IMR-90 (cell line): ENCODE data around the gene SMIM7. TPM values are rescaled to one million over a fixed set of nuclear protein-coding genes. Genes with fewer than 3 reads are reported as not detected.

Source experiments
- ATAC-seq: fragments of 200-7000 bp; cut with Tn5 transposase; 2 replicates; pipeline ENCODE4 v1.9.1; 2020; ENCODE audit warnings: low read depth, mild to moderate bottlenecking, moderate library complexity
- BruUV-seq: library from RNA; stranded (reverse); fragments of 400-500 nt; replicated peaks from 2 replicates; lab custom pipeline; 2021; lab: Mats Ljungman, UMichigan
- CTCF ChIA-PET: fragments of 300-600 bp; formaldehyde crosslinking; extraction: SDS; loops from one replicate; lab custom pipeline; 2021; ENCODE audit warnings: antibody characterized with exemption; lab: Yijun Ruan, JAX
- POLR2A ChIA-PET: fragments of 300-600 bp; sonication (Branson Sonifier 250); formaldehyde crosslinking; loops from one replicate; lab custom pipeline; 2022; ENCODE audit warnings: antibody characterized with exemption; ENCODE audit not compliant: unreplicated experiment; lab: Charles Lee
- DNase-seq: peaks from one replicate; pipeline ENCODE4 v3.0.0; 2013
- H2AFZ ChIP-seq: replicated peaks from 2 replicates; pipeline ENCODE3; 2013; ENCODE audit warnings: low read length, mild to moderate bottlenecking; ENCODE audit not compliant: poor library complexity
- H2AK5ac ChIP-seq: 2 replicates; pipeline ENCODE4 v1.6.1; 2013; ENCODE audit warnings: low read depth, low read length, inconsistent platforms
- H2AK9ac ChIP-seq: replicated peaks from 2 replicates; pipeline ENCODE3; 2013; ENCODE audit warnings: mild to moderate bottlenecking, low read depth, low read length, moderate library complexity; ENCODE audit not compliant: poor library complexity
- H2BK120ac ChIP-seq: 2 replicates; pipeline ENCODE4 v1.6.1; 2013; ENCODE audit warnings: low read depth, low read length, inconsistent platforms
- H2BK15ac ChIP-seq: 3 replicates; pipeline ENCODE4 v1.6.1; 2013; ENCODE audit warnings: low read depth, low read length, inconsistent platforms
- H2BK20ac ChIP-seq: 2 replicates; pipeline ENCODE4 v1.6.1; 2013; ENCODE audit warnings: low read depth, mild to moderate bottlenecking, inconsistent platforms, low read length, moderate library complexity
- H2BK5ac ChIP-seq: 2 replicates; pipeline ENCODE4 v1.6.1; 2013; ENCODE audit warnings: mild to moderate bottlenecking, low read depth, low read length, inconsistent platforms; ENCODE audit not compliant: poor library complexity, severe bottlenecking
- H3K14ac ChIP-seq: replicated peaks from 2 replicates; pipeline ENCODE4 v1.6.1; 2013; ENCODE audit warnings: low read depth, low read length, inconsistent platforms
- H3K18ac ChIP-seq: 2 replicates; pipeline ENCODE4 v1.6.1; 2013; ENCODE audit warnings: low read depth, low read length, control low read depth
- H3K23ac ChIP-seq: 2 replicates; pipeline ENCODE4 v1.6.1; 2013; ENCODE audit warnings: low read depth, low read length, inconsistent platforms
- H3K27ac ChIP-seq: 2 replicates; pipeline ENCODE4 v1.5.1; 2013; ENCODE audit warnings: mild to moderate bottlenecking, control low read depth, low read length; ENCODE audit not compliant: insufficient read depth
- H3K27me3 ChIP-seq: 2 replicates; pipeline ENCODE4 v1.6.1; 2013; ENCODE audit warnings: low read length; ENCODE audit not compliant: control insufficient read depth, insufficient read depth
- H3K36me3 ChIP-seq: 2 replicates; pipeline ENCODE4 v1.6.1; 2013; ENCODE audit warnings: low read length, mixed read lengths; ENCODE audit not compliant: control insufficient read depth, insufficient read depth
- H3K4ac ChIP-seq: 2 replicates; pipeline ENCODE4 v1.6.1; 2013; ENCODE audit warnings: low read depth, low read length, inconsistent platforms
- H3K4me1 ChIP-seq: 2 replicates; pipeline ENCODE4 v1.6.1; 2013; ENCODE audit warnings: low read length, mixed read lengths; ENCODE audit not compliant: control insufficient read depth, insufficient read depth
- H3K4me2 ChIP-seq: 2 replicates; pipeline ENCODE4 v1.6.1; 2013; ENCODE audit warnings: low read depth, mild to moderate bottlenecking, control low read depth, low read length, moderate library complexity
- H3K4me3 ChIP-seq: 2 replicates; pipeline ENCODE4 v1.5.1; 2013; ENCODE audit warnings: low read depth, mild to moderate bottlenecking, control low read depth, low read length, moderate library complexity; ENCODE audit not compliant: insufficient read depth
- H3K56ac ChIP-seq: 2 replicates; pipeline ENCODE4 v1.6.1; 2013; ENCODE audit warnings: low read length, inconsistent platforms; ENCODE audit not compliant: insufficient read depth; ENCODE audit errors: extremely low read depth
- H3K79me1 ChIP-seq, 2 experiments: 2 replicates each; pipeline ENCODE4 v1.6.1; 2013; ENCODE audit warnings: low read length in 2 of 2, inconsistent platforms in 1 of 2, low read depth in 1 of 2
- H3K9ac ChIP-seq: 2 replicates; pipeline ENCODE4 v1.6.1; 2013; ENCODE audit warnings: low read depth, low read length, control low read depth
- H3K9me1 ChIP-seq: 2 replicates; pipeline ENCODE4 v1.6.1; 2013; ENCODE audit warnings: low read length, inconsistent platforms; ENCODE audit not compliant: insufficient read depth
- H3K9me3 ChIP-seq: 2 replicates; pipeline ENCODE4 v1.6.1; 2013; ENCODE audit warnings: low read length; ENCODE audit not compliant: control insufficient read depth, insufficient read depth
- H4K20me1 ChIP-seq: 2 replicates; pipeline ENCODE4 v1.6.1; 2013; ENCODE audit warnings: low read length, inconsistent platforms; ENCODE audit not compliant: insufficient read depth
- H4K5ac ChIP-seq: 2 replicates; pipeline ENCODE4 v1.6.1; 2013; ENCODE audit warnings: mild to moderate bottlenecking, low read depth, low read length, control low read depth
- H4K8ac ChIP-seq, 2 experiments: 2 replicates each; pipeline ENCODE4 v1.6.1; 2013; ENCODE audit warnings: low read depth in 2 of 2, low read length in 2 of 2, control low read depth in 1 of 2, inconsistent platforms in 1 of 2
- H4K91ac ChIP-seq: 2 replicates; pipeline ENCODE4 v1.6.1; 2013; ENCODE audit warnings: low read depth, low read length, inconsistent platforms; ENCODE audit not compliant: insufficient read depth
- BHLHE40 ChIP-seq: fragments of 150-350 bp; IDR thresholded peaks from 2 replicates; pipeline ENCODE4 v1.6.1; 2016; ENCODE audit warnings: mild to moderate bottlenecking, low read depth, low read length
- CEBPB ChIP-seq: IDR thresholded peaks from 2 replicates; pipeline ENCODE4 v1.6.1; 2012; ENCODE audit warnings: low read depth, low read length, improper control_type of control experiment
- CHD1 ChIP-seq: IDR thresholded peaks from 2 replicates; pipeline ENCODE4 v1.6.1; 2012; ENCODE audit warnings: low read depth, low read length, improper control_type of control experiment
- CTCF ChIP-seq: conservative IDR thresholded peaks from 2 replicates; pipeline ENCODE4 v1.5.1; 2012; ENCODE audit warnings: mild to moderate bottlenecking, low read depth, low read length, improper control_type of control experiment
- ELK1 ChIP-seq: fragments of 150-350 bp; IDR thresholded peaks from 2 replicates; pipeline ENCODE4 v1.6.1; 2016; ENCODE audit warnings: low read depth, mild to moderate bottlenecking, low read length, moderate library complexity, borderline replicate concordance
- FOS ChIP-seq: fragments of 150-350 bp; IDR thresholded peaks from 2 replicates; pipeline ENCODE4 v1.6.1; 2016; ENCODE audit warnings: low read depth, low read length
- MAFK ChIP-seq: IDR thresholded peaks from 2 replicates; pipeline ENCODE4 v1.6.1; 2012; ENCODE audit warnings: low read depth, low read length, improper control_type of control experiment
- MAZ ChIP-seq: IDR thresholded peaks from 2 replicates; pipeline ENCODE4 v1.6.1; 2012; ENCODE audit warnings: low read depth, mild to moderate bottlenecking, low read length, improper control_type of control experiment, moderate library complexity, borderline replicate concordance
- MXI1 ChIP-seq: IDR thresholded peaks from 2 replicates; pipeline ENCODE4 v1.6.1; 2012; ENCODE audit warnings: low read depth, mild to moderate bottlenecking, low read length, moderate library complexity, borderline replicate concordance
- NFE2L2 ChIP-seq: fragments of 150-350 bp; IDR thresholded peaks from 2 replicates; pipeline ENCODE4 v1.6.1; 2016; ENCODE audit warnings: low read depth, mild to moderate bottlenecking, low read length
- POLR2A ChIP-seq: IDR thresholded peaks from 2 replicates; pipeline ENCODE4 v1.6.1; 2012; ENCODE audit warnings: mild to moderate bottlenecking, low read depth, low read length
- RAD21 ChIP-seq: IDR thresholded peaks from 2 replicates; pipeline ENCODE4 v1.6.1; 2012; ENCODE audit warnings: low read length, improper control_type of control experiment
- RCOR1 ChIP-seq: IDR thresholded peaks from 2 replicates; pipeline ENCODE4 v1.6.1; 2012; ENCODE audit warnings: mild to moderate bottlenecking, low read length, improper control_type of control experiment; ENCODE audit not compliant: insufficient replicate concordance
- RFX5 ChIP-seq: IDR thresholded peaks from 2 replicates; pipeline ENCODE4 v1.8.0; 2012; ENCODE audit warnings: low read depth, mild to moderate bottlenecking, low read length, moderate library complexity
- SMC3 ChIP-seq: fragments of 150-350 bp; IDR thresholded peaks from 2 replicates; pipeline ENCODE4 v1.6.1; 2016; ENCODE audit warnings: low read depth, mild to moderate bottlenecking, antibody characterized with exemption, low read length, moderate library complexity
- USF2 ChIP-seq: fragments of 150-350 bp; IDR thresholded peaks from 2 replicates; pipeline ENCODE4 v1.6.1; 2017; ENCODE audit warnings: mild to moderate bottlenecking, antibody characterized with exemption, low read length, low read depth
- WGBS, 2 experiments: methylation state at CpG; one replicate each; pipeline versions ENCODE4 v1.1.5 to v1.1.7; 2013; ENCODE audit warnings: missing lambda C conversion rate in 2 of 2; ENCODE audit not compliant: insufficient read length in 1 of 2; ENCODE audit errors: extremely low coverage in 2 of 2; 5-methylcytosine and 5-hydroxymethylcytosine counted together
- dilution Hi-C: fragments of 300-500 bp; cut with HindIII; formaldehyde crosslinking; loops from one replicate; pipeline ENCODE4 v1.14.3; 2018; ENCODE audit warnings: low sequenced_read_pairs; ENCODE audit not compliant: unreplicated experiment
- in situ Hi-C: fragments of 300-500 bp; cut with MboI; formaldehyde crosslinking; loops from 3 replicates; pipeline ENCODE4 v1.14.3; 2019; ENCODE audit warnings: low sequenced_read_pairs, inconsistent platforms, mixed read lengths
- intact Hi-C: fragments of 100-400 bp; cut with micrococcal nuclease; formaldehyde crosslinking; loops from 2 replicates; pipeline ENCODE4 v1.10.0; 2022
- polyA plus RNA-seq, 3 experiments: library from polyadenylated mRNA; depleted of rRNA; stranded (reverse); fragments of >200 nt; gene quantifications; 2 replicates each; pipeline ENCODE4 v1.2.3, GENCODE V29; 2012; ENCODE audit warnings: low replicate concordance in 1 of 3
- total RNA-seq: library from RNA; depleted of rRNA; stranded (reverse); fragments of >200 nt; gene quantifications from 2 replicates; pipeline ENCODE4 v1.2.3, GENCODE V29; 2012

The SMIM7 gene
- total and polyA plus RNA-seq, 2 of the 4 experiments (the other 2 are of a cell fraction) = 55.7 to 64.8 TPM

- intact Hi-C loops (no loop called here), dilution Hi-C loops (no loop called here), in situ Hi-C loops (no loop called here)
- Histone ChIP-seq H2BK120ac (no peak overlapping the region), H4K20me1 (peaks cover 15% of the 10 kb centered on the region; the same call in 1 of the 2 replicates), H2BK5ac (no peak overlapping the region), H2AK5ac (no peak overlapping the region), H3K9ac (no peak overlapping the region), H3K79me1 (peaks cover 36 to 42% of the 10 kb centered on the region in 2 experiments), H4K91ac (no peak overlapping the region), H3K9me1 (peaks cover 4% of the 10 kb centered on the region; the same call in 1 of the 2 replicates), H3K36me3 (peaks cover 48% of the 10 kb centered on the region), H3K18ac (no peak overlapping the region), H3K4me1 (no peaks in the 10 kb centered on the region), H3K4ac (no peak overlapping the region), H3K23ac (no peak overlapping the region), H2BK20ac (no peak overlapping the region), H2AFZ (no peak overlapping the region), H3K14ac (no peak overlapping the region), H2AK9ac (no peak overlapping the region), H3K56ac (no peak overlapping the region), H3K27me3 (no peaks in the 10 kb centered on the region), H4K8ac (no peak overlapping the region), H3K4me3 (no peak overlapping the region), H4K5ac (no peak overlapping the region), H2BK15ac (no peak overlapping the region), H3K4me2 (no peak overlapping the region), H3K27ac (no peak overlapping the region), H3K9me3 (no peaks in the 10 kb centered on the region)
- no CpG with 5 or more reads among the region's 9 CpGs for WGBS, 2 experiments
- no peak for TF ChIP-seq SMC3
- TF ChIP-seq USF2 = no peak
- TF ChIP-seq RFX5 = no peak
- TF ChIP-seq RAD21 = no peak
- no peak for TF ChIP-seq CEBPB
- TF ChIP-seq MAZ = no peak
- TF ChIP-seq RCOR1 = no peak
- no peak for TF ChIP-seq NFE2L2
- TF ChIP-seq ELK1 = no peak
- no peak for TF ChIP-seq POLR2A
- TF ChIP-seq BHLHE40 = no peak
- TF ChIP-seq MXI1 = no peak
- TF ChIP-seq CTCF = no peak
- no peak for TF ChIP-seq MAFK
- no peak for TF ChIP-seq FOS
- TF ChIP-seq CHD1 = no peak
- POLR2A ChIA-PET = no interaction called here
- DNase-seq (no peak), ATAC-seq (no peak)
- CTCF ChIA-PET = no interaction called here
- no TSS peak for BruUV-seq
These were observed 14.8 kb downstream of the SMIM7 start for GRCh38 chr19:16645140-16645539.
